H1 (cell line): Measurements from ENCODE around the gene CFAP61. TPM values are rescaled to one million over a fixed set of nuclear protein-coding genes. Genes with fewer than 3 reads are reported as not detected.

ENCODE experiments used
- CTCF ChIA-PET: fragments of 300-600 bp; sonication (Branson Sonifier 250); formaldehyde crosslinking; loops from one replicate; lab custom pipeline; 2021; ENCODE audit not compliant: partially characterized antibody; lab: Charles Lee
- POLR2A ChIA-PET: fragments of 300-600 bp; sonication (Branson Sonifier 250); formaldehyde crosslinking; loops from one replicate; lab custom pipeline; 2021; ENCODE audit warnings: inconsistent platforms; ENCODE audit not compliant: partially characterized antibody; lab: Charles Lee
- DNase-seq, 2 experiments: peaks; one replicate each; pipeline versions ENCODE4 v3.0.0 to v3.0.0-alpha.2; 2010 to 2022; ENCODE audit warnings: low spot score in 2 of 2, low read depth in 1 of 2, mixed read lengths in 1 of 2
- FAIRE-seq: peaks from 2 replicates; lab custom pipeline; 2011; peaks lifted over from hg19 to GRCh38; lab: Jason Lieb, UNC
- H2AFZ ChIP-seq: 2 replicates; pipeline ENCODE4 v1.8.1; 2012; ENCODE audit warnings: low read length, inconsistent platforms
- H2AK5ac ChIP-seq: 2 replicates; pipeline ENCODE4 v1.6.1; 2013; ENCODE audit warnings: low read depth, low read length
- H2BK120ac ChIP-seq: replicated peaks from 2 replicates; pipeline ENCODE3; 2013; ENCODE audit warnings: low read depth, low read length, inconsistent platforms
- H2BK12ac ChIP-seq: 2 replicates; pipeline ENCODE4 v1.6.1; 2013; ENCODE audit warnings: low read depth, low read length
- H2BK15ac ChIP-seq: 2 replicates; pipeline ENCODE4 v1.6.1; 2013; ENCODE audit warnings: low read length
- H2BK20ac ChIP-seq: 2 replicates; pipeline ENCODE4 v1.6.1; 2013; ENCODE audit warnings: low read length
- H2BK5ac ChIP-seq: 2 replicates; pipeline ENCODE4 v1.6.1; 2013; ENCODE audit warnings: low read depth, low read length
- H3K14ac ChIP-seq: 2 replicates; pipeline ENCODE4 v1.6.1; 2013; ENCODE audit warnings: inconsistent platforms; ENCODE audit not compliant: insufficient read length
- H3K18ac ChIP-seq: 2 replicates; pipeline ENCODE4 v1.6.1; 2013; ENCODE audit warnings: low read length; ENCODE audit errors: extremely low read depth
- H3K23ac ChIP-seq: 2 replicates; pipeline ENCODE4 v1.6.1; 2013; ENCODE audit warnings: inconsistent platforms; ENCODE audit not compliant: insufficient read length
- H3K23me2 ChIP-seq: 2 replicates; pipeline ENCODE4 v1.6.1; 2013; ENCODE audit warnings: low read depth, low read length
- H3K27ac ChIP-seq: 2 replicates; pipeline ENCODE4 v1.6.1; 2011; ENCODE audit warnings: low read depth, low read length, inconsistent platforms
- H3K27me3 ChIP-seq, 4 experiments: replicated peaks in 1 of 4; 1 replicate in 1 of 4; 2 replicates in 3 of 4; pipeline versions ENCODE4 v1.6.1 to v1.8.1; 2011 to 2013; ENCODE audit warnings: low read length in 3 of 4, mild to moderate bottlenecking in 3 of 4, inconsistent platforms in 2 of 4, mixed read lengths in 2 of 4, moderate library complexity in 1 of 4; ENCODE audit not compliant: control insufficient read depth in 3 of 4, insufficient read depth in 3 of 4; ENCODE audit errors: extremely low read depth in 1 of 4
- H3K36me3 ChIP-seq, 4 experiments: 2 replicates each; pipeline versions ENCODE4 v1.6.1 to v1.8.1; 2011 to 2013; ENCODE audit warnings: mild to moderate bottlenecking in 4 of 4, low read length in 3 of 4, moderate library complexity in 2 of 4, control low read depth in 1 of 4, inconsistent platforms in 1 of 4; ENCODE audit not compliant: insufficient read depth in 4 of 4, control insufficient read depth in 2 of 4
- H3K4ac ChIP-seq: replicated peaks from 2 replicates; pipeline ENCODE3; 2013; ENCODE audit warnings: low read length, low read depth, mixed read lengths, inconsistent platforms; ENCODE audit not compliant: insufficient read length
- H3K4me1 ChIP-seq, 4 experiments: replicated peaks in 1 of 4; 1 replicate in 1 of 4; 2 replicates in 3 of 4; pipeline versions ENCODE4 v1.6.1 to v1.8.1; 2011 to 2013; ENCODE audit warnings: low read length in 3 of 4, inconsistent platforms in 2 of 4, mixed read lengths in 1 of 4; ENCODE audit not compliant: insufficient read depth in 4 of 4, control insufficient read depth in 3 of 4
- H3K4me2 ChIP-seq, 2 experiments: 2 replicates each; pipeline versions ENCODE4 v1.6.1 to v1.8.1; 2011 to 2013; ENCODE audit warnings: low read depth in 2 of 2, low read length in 2 of 2, control low read depth in 1 of 2, inconsistent platforms in 1 of 2, mild to moderate bottlenecking in 1 of 2; ENCODE audit not compliant: insufficient read depth in 1 of 2
- H3K4me3 ChIP-seq, 4 experiments: fragments of 200-600, 300-600 bp in 1 of 4; sonication (generic), shearing (Covaris generic), sonication (Bioruptor Twin) in 1 of 4; 2 replicates each; pipeline versions ENCODE4 v1.5.1 to v1.8.1; 2011 to 2016; ENCODE audit warnings: low read length in 4 of 4, low read depth in 3 of 4, control low read depth in 2 of 4, inconsistent platforms in 2 of 4, mild to moderate bottlenecking in 2 of 4, mixed read lengths in 1 of 4, moderate library complexity in 1 of 4; ENCODE audit not compliant: insufficient read depth in 2 of 4; ENCODE audit errors: extremely low read depth in 1 of 4
- H3K56ac ChIP-seq: replicated peaks from 2 replicates; pipeline ENCODE3; 2013; ENCODE audit warnings: low read depth, mild to moderate bottlenecking, mixed read lengths, low read length, inconsistent platforms; ENCODE audit not compliant: insufficient read length
- H3K79me1 ChIP-seq: 2 replicates; pipeline ENCODE4 v1.6.1; 2013; ENCODE audit warnings: low read depth, low read length, control low read depth
- H3K79me2 ChIP-seq, 2 experiments: 2 replicates each; pipeline versions ENCODE4 v1.6.1 to v1.8.1; 2012 to 2013; ENCODE audit warnings: low read length in 2 of 2, mild to moderate bottlenecking in 2 of 2, inconsistent platforms in 1 of 2; ENCODE audit not compliant: insufficient read depth in 2 of 2, control insufficient read depth in 1 of 2
- H3K9ac ChIP-seq, 4 experiments: replicated peaks in 1 of 4; 1 replicate in 1 of 4; 2 replicates in 3 of 4; pipeline versions ENCODE4 v1.6.1 to v1.8.1; 2011 to 2013; ENCODE audit warnings: low read depth in 3 of 4, low read length in 3 of 4, control low read depth in 2 of 4, mild to moderate bottlenecking in 2 of 4, moderate library complexity in 2 of 4, inconsistent platforms in 1 of 4; ENCODE audit errors: extremely low read depth in 1 of 4
- H3K9me3 ChIP-seq, 2 experiments: 2 replicates each; pipeline versions ENCODE4 v1.6.1 to v1.8.1; 2012 to 2013; ENCODE audit warnings: mild to moderate bottlenecking in 2 of 2, moderate library complexity in 2 of 2, control low read depth in 1 of 2, inconsistent platforms in 1 of 2, low read depth in 1 of 2, low read length in 1 of 2, mixed read lengths in 1 of 2; ENCODE audit not compliant: insufficient read depth in 2 of 2
- H4K20me1 ChIP-seq, 2 experiments: replicated peaks in 1 of 2; 2 replicates each; pipeline versions ENCODE3 to v1.8.1; 2011 to 2013; ENCODE audit warnings: inconsistent platforms in 2 of 2, low read length in 2 of 2, mild to moderate bottlenecking in 1 of 2; ENCODE audit not compliant: insufficient read depth in 2 of 2, control insufficient read depth in 1 of 2
- H4K5ac ChIP-seq: 2 replicates; pipeline ENCODE4 v1.6.1; 2013; ENCODE audit warnings: low read length, low read depth, mixed read lengths, inconsistent platforms; ENCODE audit not compliant: insufficient read length
- H4K8ac ChIP-seq: 2 replicates; pipeline ENCODE4 v1.8.0; 2013; ENCODE audit warnings: mild to moderate bottlenecking, moderate library complexity, low read length, inconsistent platforms; ENCODE audit not compliant: insufficient read depth; ENCODE audit errors: extremely low read depth
- H4K91ac ChIP-seq: replicated peaks from 2 replicates; pipeline ENCODE3; 2013; ENCODE audit warnings: low read length, mixed read lengths, inconsistent platforms; ENCODE audit not compliant: insufficient read length
- CBX5 ChIP-seq: fragments of 300-800, 300-1000 bp; sonication (generic); IDR thresholded peaks from 2 replicates; pipeline ENCODE4 v1.7.1; 2016; ENCODE audit warnings: antibody characterized with exemption, low read length, low read depth
- E2F6 ChIP-seq: IDR thresholded peaks from 2 replicates; pipeline ENCODE4 v1.6.1; 2012; ENCODE audit warnings: inconsistent platforms
- JUND ChIP-seq: IDR thresholded peaks from 2 replicates; pipeline ENCODE4 v1.6.1; 2011; ENCODE audit warnings: mild to moderate bottlenecking, improper control_type of control experiment, low read length
- KDM1A ChIP-seq: fragments of 200-600, 300-600 bp; sonication (generic); IDR thresholded peaks from 2 replicates; pipeline ENCODE4 v1.7.1; 2016; ENCODE audit warnings: mild to moderate bottlenecking, low read length, borderline replicate concordance
- MAX ChIP-seq: IDR thresholded peaks from 2 replicates; pipeline ENCODE4 v1.6.1; 2012; ENCODE audit warnings: inconsistent platforms
- WGBS, 2 experiments: shearing (Covaris generic) in 1 of 2; methylation state at CpG; one replicate each; pipeline versions ENCODE4 v1.1.6 to v1.1.7; 2013 to 2015; ENCODE audit warnings: low lambda C conversion rate in 2 of 2, mixed read lengths in 2 of 2, inconsistent platforms in 1 of 2, low coverage in 1 of 2, missing lambda C conversion rate in 1 of 2; ENCODE audit not compliant: insufficient replicate concordance in 2 of 2, insufficient coverage in 1 of 2, insufficient read length in 1 of 2; ENCODE audit errors: extremely low coverage in 1 of 2, missing lambda C conversion rate in 1 of 2; 5-methylcytosine and 5-hydroxymethylcytosine counted together
- polyA plus RNA-seq, 7 experiments: library from polyadenylated mRNA; depleted of rRNA in 3 of 7; stranded (reverse) in 5 of 7; unstranded in 2 of 7; fragments of >200 nt in 5 of 7; fragments of 200-250 nt in 2 of 7; gene quantifications; 1 replicate in 5 of 7; 2 replicates in 1 of 7; 4 replicates in 1 of 7; pipeline versions ENCODE4 v1.2.1 to v1.2.3, GENCODE V29; 2011 to 2013; ENCODE audit warnings: missing spikeins in 2 of 7, mixed read lengths in 2 of 7
- total RNA-seq: library from RNA; stranded (reverse); fragmentation: NEBNext Ultra II Directional; extraction: Animal tissue kit (Norgen Biotek cat#: 25700); gene quantifications from 2 replicates; pipeline ENCODE4 v1.2.1, GENCODE V29; 2021

The CFAP61 gene
- total and polyA plus RNA-seq, 2 of the 8 experiments (the other 6 are each of a cell fraction or from before 2014, with no cell fraction given), result 0.29 to 0.61 TPM

- Histone ChIP-seq H3K4me1 (peaks cover 9 to 33% (median 15%) of the 10 kb centered on the region in 4 experiments), H3K18ac (peak overlapping the region; percentile 12; the same call in 1 of the 2 replicates), H4K20me1 (no peaks in the 10 kb centered on the region), H4K5ac (no peak overlapping the region), H4K91ac (peak overlapping the region; percentile 29), H2BK15ac (0 out of 2 replicates have a peak overlapping the region, but pooled peaks have one; percentile 3), H3K4me2 (peak overlapping the region in 1 of 2 experiments; percentile 84; a peak in 1 of 4 replicates), H2AK5ac (no peak overlapping the region), H3K9me3 (no peaks in the 10 kb centered on the region), H3K4me3 (no peak overlapping the region), H4K8ac (peak overlapping the region; percentile 39; the same call in 1 of the 2 replicates), H2BK12ac (peak overlapping the region; percentile 95), H3K27me3 (peaks cover 18 to 55% (median 39%) of the 10 kb centered on the region in 4 experiments), H3K79me2 (no peaks in the 10 kb centered on the region), H3K14ac (no peak overlapping the region), H3K36me3 (no peaks in the 10 kb centered on the region), H3K9ac (no peak overlapping the region; a peak in 1 of 7 replicates), H3K4ac (no peak overlapping the region), H3K23ac (no peak overlapping the region), H2BK120ac (peak overlapping the region; percentile 9), H3K79me1 (no peaks in the 10 kb centered on the region), H3K27ac (no peak overlapping the region), H3K56ac (no peak overlapping the region), H2BK5ac (peak overlapping the region; percentile 6; the same call in 1 of the 2 replicates), H2BK20ac (peak overlapping the region; percentile 81; the same call in 1 of the 2 replicates), H2AFZ (no peak overlapping the region), H3K23me2 (peaks cover 12% of the 10 kb centered on the region; the same call in 1 of the 2 replicates)
- no peak for FAIRE-seq
- POLR2A ChIA-PET, result interaction anchor here (0.9 to 2.6 kb wide), 2 partner anchors 9 to 11 kb away, joined by 3 to 6 read pairs; no protein-coding TSS in a partner anchor
- TF ChIP-seq E2F6, result peak; percentile 64
- TF ChIP-seq CBX5, result no peak
- peak; percentile 51; the same call in 1 of the 2 replicates for TF ChIP-seq MAX
- TF ChIP-seq KDM1A, result no peak
- TF ChIP-seq JUND, result no peak
- CTCF ChIA-PET, result interaction anchor here (1.1 to 2.9 kb wide), 5 partner anchors 8 to 221 kb away, joined by 3 to 11 read pairs (median 5); no protein-coding TSS in a partner anchor
- 74% methylated on average over 14 of the region's 17 CpGs; no CpG with 5 or more reads in 1 of the 2 experiments for WGBS, 2 experiments
- no peak for DNase-seq
Measured at GRCh38 chr20:20373091-20373571, 320.8 kb downstream of the CFAP61 start.
